HG03469 (cell line): Measurements from ENCODE around the gene KRTAP1-1.
"Not testable (repeated sequence)": the region's sequence is repeated elsewhere in the genome, so short reads cannot be mapped to it uniquely, and the experiment has no call there.

Experiments used
- ATAC-seq: cut with Tn5 transposase; IDR thresholded peaks from one replicate; pipeline ENCODE4 v1.9.1; 2021; ENCODE audit warnings: mild to moderate bottlenecking, moderate library complexity, moderate number of reproducible peaks; ENCODE audit not compliant: unreplicated experiment

The KRTAP1-1 gene, protein sequence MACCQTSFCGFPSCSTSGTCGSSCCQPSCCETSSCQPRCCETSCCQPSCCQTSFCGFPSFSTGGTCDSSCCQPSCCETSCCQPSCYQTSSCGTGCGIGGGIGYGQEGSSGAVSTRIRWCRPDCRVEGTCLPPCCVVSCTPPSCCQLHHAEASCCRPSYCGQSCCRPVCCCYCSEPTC

DNA sequence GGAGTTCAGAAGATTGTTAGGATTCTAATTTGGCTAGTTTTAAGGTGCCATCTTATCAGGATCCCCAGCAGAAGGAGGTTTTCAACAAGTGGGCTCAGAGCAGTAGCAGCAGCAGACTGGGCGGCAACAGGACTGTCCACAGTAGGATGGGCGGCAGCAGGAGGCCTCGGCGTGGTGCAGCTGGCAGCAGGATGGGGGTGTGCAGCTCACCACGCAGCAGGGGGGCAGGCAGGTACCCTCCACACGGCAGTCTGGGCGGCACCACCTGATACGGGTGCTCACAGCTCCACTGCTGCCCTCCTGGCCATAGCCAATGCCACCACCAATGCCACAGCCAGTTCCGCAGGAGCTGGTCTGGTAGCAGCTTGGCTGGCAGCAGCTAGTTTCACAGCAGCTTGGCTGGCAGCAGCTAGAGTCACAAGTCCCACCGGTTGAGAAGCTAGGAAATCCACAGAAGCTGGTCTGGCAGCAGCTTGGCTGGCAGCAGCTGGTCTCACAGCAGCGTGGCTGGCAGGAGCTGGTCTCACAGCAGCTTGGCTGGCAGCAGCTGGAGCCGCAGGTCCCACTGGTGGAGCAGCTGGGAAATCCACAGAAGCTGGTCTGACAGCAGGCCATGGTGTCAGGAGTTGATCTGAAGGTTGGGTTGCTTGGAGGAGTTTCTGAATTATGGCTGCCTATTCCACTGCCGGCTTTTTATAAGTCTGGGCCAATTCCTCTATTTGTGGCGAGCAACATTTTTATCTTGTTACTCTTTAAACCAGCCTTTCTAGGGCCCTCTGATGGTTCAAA lies at the start of gene KRTAP1-1:
KRTAP1-1 (minus strand) TSS at position 668 of the 789 bp plus-strand sequence; CDS start at position 615, 53 bp downstream.
- not testable (repeated sequence) for ATAC-seq

DNA sequence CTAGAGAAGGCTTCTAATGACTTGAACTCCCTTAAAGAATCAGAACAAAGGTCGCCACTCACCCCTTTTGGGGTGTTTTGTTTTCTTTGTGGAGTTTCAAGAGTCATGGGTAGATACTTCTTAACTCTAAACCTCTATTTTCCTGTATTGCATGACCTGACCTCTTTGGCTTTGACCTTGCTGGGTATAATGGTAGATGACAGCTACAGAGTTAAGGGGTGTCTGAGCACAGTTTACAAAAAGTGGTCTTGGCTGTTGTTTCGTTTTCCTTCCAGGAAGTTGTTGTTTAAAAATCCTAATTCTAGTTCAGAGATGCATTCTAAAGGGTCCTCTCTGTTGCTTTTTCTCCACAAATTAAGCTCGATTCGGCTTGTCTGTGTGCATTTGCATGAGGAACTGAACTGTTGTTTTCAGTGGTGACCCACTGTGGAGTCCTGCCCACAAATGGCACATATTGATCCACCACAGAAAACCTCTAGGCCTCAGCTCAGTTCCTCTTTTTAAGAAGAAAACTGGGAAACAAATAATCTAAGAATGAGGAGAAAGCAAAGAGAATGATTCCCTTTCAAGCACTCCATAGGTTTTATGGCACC lies 47.6 kb upstream of the KRTAP1-1 start:
- ATAC-seq, result not testable (repeated sequence)

DNA sequence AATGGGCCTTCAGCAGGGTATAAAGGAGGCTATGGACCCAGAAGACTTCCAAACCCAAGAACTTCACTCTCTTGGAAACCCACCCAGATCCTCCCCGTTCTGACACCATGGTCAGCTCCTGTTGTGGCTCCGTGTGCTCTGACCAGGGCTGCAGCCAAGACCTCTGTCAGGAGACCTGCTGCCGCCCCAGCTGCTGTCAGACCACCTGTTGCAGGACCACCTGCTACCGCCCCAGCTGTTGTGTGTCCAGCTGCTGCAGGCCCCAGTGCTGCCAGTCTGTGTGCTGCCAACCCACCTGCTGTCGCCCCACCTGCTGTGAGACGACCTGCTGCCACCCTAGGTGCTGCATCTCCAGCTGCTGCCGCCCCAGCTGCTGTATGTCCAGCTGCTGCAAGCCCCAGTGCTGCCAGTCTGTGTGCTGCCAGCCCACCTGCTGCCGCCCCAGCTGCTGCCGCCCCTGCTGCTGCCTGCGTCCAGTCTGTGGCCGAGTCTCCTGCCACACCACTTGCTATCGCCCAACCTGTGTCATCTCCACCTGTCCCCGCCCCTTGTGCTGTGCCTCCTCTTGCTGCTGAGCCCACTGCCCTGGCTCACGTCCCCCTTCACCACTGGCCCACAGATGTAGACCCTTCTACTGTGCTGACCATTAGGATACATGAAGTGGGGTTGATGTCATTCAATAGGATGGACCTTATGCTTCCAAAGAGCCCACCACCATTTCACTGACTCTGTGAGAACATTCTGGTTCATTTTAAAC lies 43.0 kb upstream of the KRTAP1-1 start, which contains the start of gene KRTAP4-7:
KRTAP4-7 (plus strand) TSS at position 51 of the 757 bp plus-strand sequence; CDS start at position 108, 57 bp downstream.
- ATAC-seq, result not testable (repeated sequence)

DNA sequence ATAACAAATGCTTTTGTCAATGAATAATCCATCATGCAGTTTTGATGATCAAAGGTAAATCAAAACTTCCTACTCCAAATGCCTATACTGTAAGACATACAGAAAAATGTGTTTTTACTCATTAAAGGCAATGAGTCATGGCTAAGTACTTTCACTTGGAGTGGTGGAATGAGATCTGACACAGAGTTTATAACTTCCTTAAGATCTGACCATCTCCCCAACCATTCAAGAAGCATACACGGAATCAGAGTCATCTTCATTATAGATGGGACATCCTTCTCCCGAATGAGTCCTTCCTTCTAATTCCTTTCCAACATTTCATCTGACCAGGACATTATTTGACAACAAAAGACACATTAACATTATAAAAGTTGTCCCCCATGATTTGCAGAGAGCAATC lies 42.2 kb upstream of the KRTAP1-1 start:
- ATAC-seq, result not testable (repeated sequence)

DNA sequence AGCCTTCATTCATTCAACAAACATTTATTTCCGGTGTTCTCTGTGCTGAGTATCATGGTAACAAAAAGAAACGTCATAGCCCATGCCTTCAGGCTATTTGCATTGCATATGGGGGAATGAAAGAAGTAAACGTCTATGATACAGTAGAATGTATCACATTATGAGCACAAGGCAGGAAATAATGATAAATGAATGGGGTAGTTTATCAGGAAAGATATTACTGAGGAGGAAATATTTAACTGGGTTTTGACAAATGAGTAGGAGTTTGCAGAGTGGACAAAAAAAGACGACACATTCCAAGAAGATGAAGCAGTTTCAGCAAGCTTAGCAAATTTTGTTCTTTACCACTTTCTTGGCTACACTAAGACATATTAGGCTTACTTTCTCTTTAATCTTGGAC lies 41.4 kb upstream of the KRTAP1-1 start:
- no peak for ATAC-seq

DNA sequence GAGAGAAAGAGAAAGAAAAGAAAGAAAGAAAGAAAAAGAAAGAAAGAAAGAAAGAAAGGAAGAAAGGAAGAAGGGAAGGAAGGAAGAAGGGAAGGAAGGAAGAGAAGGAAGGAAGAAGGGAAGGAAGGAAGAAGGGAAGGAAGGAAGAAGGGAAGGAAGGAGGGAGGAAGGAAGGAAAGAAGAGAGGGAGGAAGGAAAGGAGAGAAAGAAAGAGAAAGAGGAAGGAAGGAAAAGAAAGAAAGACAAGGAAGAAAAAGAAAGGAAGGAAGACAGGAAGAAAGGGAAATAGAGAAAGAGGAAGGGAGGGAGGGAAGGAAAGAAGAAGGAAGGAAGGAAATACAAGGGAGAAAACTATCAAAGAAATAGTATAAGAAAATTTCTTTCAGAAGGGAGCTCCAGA lies 35.5 kb upstream of the KRTAP1-1 start:
- ATAC-seq, result no peak

DNA sequence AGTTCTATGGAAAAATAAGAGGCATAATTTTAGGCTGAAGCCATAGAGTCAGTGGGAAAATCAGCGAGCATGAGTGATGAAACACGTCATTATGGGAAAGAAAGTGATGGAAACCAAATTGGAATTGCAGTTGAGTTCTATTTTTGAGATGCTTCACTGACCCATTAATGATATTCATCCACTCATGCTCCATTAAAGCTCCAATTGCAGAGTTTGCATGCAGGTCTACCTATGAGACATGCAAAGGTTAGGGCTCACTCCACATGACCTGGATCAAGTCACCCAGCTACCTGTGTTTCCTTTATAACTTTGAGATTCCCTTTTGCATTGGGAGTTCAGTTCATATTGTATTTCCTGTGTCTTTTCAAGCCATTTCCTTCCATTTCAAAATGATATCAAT lies 32.4 kb upstream of the KRTAP1-1 start:
- ATAC-seq, result no peak

DNA sequence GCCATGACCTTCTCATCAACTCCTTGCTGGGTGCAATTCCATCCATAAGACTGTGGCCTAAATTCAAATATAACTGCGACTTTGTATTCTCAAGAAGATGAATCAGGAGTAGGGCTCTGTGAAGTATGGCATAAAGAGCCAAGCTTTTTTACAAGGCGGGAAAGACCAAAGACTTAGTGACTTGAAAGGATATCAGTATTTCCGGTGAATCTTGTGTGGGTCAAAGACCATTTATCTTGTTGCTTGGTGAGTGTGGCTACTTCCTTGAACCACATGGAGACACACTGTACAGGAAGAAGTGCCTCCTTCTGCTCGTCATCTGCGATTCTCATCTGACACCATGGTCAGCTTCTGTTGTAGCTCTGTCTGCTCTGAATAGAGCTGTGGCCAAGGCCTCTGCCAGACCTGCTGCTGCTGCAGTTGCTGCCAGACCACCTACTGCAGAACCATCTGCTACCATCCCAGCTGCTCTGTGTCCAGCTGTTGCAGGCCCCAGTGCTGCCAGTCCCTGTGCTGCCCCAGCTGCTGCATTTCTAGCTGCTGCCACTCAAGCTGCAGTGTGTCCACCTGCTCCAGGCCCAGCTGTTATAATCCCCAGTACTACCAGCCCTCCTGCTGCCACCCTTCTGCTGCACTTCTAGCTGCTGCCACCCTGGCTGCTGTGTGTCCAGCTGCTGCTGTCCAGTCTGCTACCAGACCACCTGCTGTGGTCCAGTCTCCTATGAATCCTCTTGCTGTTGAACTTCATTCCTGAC lies 30.5 kb upstream of the KRTAP1-1 start:
- no peak for ATAC-seq

DNA sequence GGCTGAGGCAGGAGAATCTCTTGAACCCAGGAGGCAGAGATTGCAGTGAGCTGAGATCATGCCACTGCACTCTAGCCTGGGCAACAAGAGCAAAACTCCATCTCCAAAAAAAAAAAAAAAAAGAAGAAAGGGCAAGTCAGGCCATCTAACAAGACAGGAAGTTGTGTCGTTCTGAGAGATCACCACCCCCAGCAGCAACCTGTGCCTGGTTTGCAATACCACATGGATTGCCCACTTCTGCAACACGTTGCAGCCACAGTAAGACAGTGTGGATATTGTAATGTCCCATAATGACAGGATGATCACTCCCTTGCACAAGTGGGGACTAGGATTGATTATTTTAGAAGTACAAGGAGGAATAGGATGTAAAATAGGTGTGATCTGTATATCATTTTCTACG lies 27.8 kb upstream of the KRTAP1-1 start:
- no peak for ATAC-seq

DNA sequence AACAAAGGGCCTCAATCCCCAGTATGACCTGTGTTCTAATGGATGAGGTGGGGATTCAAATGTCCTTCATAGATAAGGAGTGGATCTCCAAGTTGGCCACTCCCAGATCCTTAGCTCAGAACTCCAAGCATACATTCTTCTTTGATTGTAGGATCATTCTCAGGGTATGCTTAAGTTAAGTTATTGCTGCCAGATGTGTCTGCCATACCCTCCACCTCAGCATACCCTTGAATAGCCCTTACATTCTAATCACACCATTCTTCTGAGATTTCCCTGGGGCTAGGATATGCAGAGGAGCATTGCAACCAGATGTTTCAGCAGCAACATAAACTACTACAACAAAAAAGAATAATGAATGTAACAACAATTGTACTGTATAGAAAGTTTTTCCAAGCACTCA lies 26.0 kb upstream of the KRTAP1-1 start:
- no peak for ATAC-seq

DNA sequence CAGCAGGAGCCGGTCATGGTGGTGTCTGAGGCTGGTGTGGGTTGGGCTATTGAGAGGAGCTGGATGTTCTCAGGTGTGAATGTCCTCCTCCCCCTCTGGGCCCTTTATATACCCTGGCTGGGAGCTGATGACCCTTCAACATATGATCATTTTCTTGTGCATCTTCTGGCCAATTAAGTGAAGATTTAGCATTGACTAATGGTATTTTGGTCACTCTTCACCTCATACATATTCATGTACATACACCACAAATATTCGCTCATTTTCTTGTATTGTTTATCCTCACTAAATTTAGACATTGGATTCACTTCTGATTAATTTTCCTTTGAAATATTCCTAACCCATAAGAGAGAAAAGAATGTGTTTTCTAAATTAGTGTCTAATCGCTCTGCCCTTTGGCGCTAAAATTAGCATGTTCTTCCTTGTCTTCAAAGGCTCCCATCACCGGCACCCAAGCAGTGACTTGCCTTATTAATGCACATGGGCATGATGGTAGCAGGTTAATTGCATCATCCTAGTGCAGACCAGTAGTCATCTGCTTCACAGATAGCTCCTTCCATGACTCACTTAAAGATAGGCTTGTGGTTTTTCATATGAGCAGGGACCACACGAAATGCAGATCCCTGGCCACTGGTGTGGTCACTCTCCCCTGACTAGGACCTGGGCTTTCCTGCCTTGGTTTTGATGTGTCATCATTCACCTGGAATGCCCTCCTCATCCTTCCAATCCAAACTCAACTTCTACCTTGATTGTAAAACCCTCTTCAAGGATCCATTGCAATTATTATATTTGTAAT lies 24.8 kb upstream of the KRTAP1-1 start, which contains the start of gene KRTAP2-4:
KRTAP2-4 (minus strand) TSS at position 51 of the 796 bp plus-strand sequence; CDS start at position 17, 34 bp downstream.
- ATAC-seq, result no peak

DNA sequence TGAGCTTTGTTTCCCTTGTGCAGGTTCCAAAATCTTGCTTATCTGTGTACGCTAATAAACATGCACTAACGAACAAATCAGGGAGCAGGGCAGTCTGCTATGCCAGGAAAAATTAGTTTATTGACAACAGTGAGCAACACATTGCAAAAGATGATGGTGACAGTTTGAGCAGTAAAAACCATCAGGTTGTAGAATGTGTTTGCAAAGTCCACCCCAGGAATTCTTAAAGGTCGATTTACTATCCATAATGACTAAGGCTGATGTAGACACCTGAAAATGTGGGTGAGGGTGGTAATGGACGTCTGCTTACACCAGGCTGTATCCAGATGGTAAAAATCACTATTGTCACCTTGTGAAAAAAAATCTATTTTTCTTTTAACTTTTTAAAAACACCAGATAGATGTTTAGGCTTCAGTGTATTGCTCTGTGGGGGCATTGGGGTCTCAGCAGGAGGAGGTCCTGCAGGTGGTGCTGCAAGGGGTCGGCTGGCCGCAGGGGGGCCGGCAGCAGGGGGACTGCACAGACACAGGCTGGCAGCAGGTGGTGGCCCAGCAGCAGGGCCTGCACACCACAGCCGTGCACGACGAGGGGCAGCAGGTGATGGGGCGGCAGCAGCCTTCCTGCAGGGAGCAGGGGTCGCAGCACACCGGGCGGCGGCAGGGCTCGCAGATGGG lies 23.9 kb upstream of the KRTAP1-1 start:
- ATAC-seq, result not testable (repeated sequence)

DNA sequence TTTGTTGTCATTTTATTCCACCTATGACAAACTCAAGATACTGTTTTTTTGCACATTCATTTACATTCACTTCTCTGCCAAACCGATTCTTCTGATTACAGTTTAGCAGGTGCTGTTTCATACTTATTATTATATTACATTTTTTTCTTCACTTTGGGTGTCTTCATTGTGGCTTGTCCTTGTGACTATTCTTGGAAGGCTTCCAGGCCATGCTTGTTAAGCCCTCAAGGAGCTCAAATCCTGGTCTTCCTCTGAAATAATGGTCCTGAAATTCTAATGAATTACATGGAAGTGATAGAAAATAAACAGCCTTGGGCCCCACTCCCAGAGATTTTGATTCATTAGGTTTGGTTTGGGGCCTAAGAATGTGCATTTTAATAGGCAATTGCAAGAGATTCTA lies 23.1 kb upstream of the KRTAP1-1 start:
- no peak for ATAC-seq

DNA sequence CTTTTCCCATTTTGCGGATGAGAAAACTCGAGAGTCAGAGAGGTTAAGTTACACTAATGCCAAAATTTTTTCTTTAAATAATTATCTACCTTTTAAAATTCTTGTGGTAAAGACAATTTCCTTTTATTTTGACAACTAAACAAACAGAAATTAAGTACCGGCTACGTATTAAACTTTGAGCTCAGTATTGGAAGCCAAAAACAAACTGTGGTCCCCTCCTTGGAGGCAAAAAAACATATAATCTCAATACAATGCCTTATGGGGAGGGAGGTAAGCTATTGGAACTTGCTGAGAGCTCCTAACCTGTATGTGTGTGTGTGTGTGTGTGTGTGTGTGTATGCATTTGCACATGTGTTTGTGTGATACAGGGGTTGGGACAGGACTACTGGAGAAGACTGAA lies 22.2 kb upstream of the KRTAP1-1 start:
- no peak for ATAC-seq

DNA sequence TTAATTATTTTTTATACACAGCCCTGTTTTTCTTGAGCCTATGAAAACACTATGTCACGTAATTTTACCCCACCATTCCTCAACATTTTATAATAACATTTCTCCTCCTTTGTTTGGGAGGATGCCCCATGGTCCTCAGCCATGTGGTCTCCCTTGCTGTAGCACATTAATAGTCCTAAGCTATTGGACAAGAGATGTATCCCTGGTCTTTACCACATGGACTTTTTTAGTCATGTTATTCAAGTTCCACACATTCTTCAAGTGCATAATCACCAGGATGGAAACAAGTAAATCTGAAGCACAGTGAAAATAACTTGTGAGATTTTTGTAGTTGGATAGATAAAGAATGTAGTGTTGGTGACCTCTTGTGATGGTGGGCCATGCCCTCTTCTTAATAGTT lies 20.7 kb upstream of the KRTAP1-1 start:
- ATAC-seq, result no peak

DNA sequence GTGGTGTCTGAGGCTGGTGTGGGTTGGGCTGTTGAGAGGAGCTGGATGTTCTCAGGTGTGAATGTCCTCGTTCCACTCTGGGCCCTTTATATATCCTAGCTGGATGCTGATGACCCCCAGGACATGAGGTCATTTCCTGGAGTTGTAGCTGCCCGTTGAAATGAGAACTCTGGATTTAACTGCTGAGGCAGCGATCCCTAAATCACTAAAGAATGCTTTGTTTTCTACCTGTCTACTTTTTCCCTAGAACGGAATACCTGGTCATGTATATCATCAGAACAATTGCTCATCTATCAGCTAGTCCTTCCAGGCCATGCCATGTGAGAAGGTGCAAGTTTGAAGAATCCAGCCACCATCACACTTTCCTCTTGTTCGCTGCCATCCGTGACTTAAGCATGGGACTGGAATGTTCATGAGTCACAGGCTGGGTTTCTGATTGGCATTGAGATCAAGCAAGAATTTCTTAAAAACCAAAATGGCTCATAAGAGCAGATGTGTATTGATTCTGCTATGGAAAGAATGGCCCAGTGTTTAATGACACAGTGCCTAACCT lies 18.9 kb upstream of the KRTAP1-1 start, which contains the start of gene KRTAP2-3:
KRTAP2-3 (minus strand) TSS at position 63 of the 553 bp plus-strand sequence. CDS start 64 bp downstream, outside the sequence.
- no peak for ATAC-seq

DNA sequence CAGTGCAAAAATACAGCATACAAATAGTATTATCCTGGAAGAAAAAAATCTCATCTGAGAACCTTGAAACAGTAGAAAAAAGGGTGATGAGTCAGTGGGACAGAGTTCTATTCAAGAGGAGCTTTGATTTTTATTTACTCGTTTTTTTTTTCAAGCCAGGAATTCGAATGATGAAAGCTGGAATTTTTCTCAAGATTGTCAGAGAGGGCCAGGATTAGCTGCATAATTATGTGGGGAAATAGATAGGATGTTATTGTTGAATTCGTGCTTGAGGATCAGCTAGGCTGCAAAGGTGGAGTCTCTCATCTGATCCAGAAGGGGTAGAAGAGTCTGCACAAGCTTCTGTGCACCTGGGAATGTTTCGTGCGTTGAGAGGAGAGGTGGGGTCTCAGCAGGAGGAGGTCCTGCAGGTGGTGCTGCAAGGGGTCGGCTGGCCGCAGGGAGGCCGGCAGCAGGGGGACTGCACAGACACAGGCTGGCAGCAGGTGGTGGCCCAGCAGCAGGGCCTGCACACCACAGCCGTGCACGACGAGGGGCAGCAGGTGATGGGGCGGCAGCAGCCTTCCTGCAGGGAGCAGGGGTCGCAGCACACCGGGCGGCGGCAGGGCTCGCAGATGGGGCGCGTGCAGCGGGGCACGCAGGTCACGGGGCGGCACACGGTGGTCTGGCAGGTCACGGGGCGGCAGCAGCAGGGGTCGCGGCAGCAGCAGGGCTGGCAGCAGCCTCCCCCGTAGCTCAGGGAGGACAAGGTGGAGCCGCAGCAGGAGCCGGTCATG lies 18.2 kb upstream of the KRTAP1-1 start:
- not testable (repeated sequence) for ATAC-seq

DNA sequence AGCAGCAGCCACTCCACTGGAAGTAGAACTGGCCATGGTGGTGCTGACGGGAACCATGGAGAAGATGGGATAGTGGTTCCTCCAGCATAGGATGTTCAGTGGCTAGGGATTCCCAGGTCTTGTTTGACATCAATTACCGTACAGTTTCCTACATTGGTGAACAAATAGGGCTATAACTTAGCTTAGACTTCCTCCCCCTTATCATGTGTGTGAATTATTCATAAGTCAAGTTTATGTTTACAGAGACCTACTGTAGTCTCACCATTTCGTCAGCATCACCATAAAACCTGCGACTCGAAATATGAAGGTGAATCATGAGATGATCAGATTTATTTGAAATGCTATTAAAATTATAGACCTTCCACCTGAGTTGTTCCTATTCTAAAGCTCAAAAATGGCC lies 17.5 kb upstream of the KRTAP1-1 start:
- ATAC-seq, result no peak
